ENCODE data around the gene PLXDC2.

Gene PLXDC2

DNA sequence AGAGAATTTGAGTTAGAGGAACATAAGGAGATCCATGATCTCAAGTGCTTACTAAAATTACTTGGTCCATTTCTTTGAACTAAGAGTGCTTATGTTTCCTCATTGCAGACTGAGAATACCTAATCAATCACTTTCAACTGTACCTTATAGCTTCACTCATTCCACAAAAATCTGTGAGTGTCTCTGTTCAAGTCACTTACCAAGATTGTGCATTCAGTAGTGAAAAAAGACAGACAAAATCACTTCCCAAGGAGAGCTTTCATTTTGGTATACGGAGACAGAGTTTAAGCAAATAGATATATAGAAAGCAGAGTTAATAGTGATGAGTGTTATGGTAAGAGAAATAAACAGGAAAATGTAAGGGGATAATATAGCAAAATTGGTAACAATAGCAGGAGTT lies 364.5 kb downstream of the PLXDC2 start:
- H3K4me3 ChIP-seq (ENCODE audit: low read depth, low read length) = no peak overlapping the region
- H3K27ac ChIP-seq (ENCODE audit: extremely low read depth, low read depth, low read length) = no peak overlapping the region
- ChIA-PET POLR2A (no interaction called here), CTCF (interaction anchor here (0.5 to 0.7 kb wide), 3 partner anchors 99 to 1709 kb away, joined by 3 to 4 read pairs (median 3); no protein-coding TSS in a partner anchor)
- H3K4me1 ChIP-seq (ENCODE audit: control insufficient read depth, insufficient read depth, low read length) = no peaks in the 10 kb centered on the region
- no peak for TF ChIP-seq OSR2 (tag by site-specific recombination; IDR thresholded peaks at IDR 0.05)
- TF ChIP-seq ZNF785 (tag by site-specific recombination; IDR thresholded peaks at IDR 0.05) = no peak
- no peak for TF ChIP-seq GLI4 (tag by site-specific recombination; IDR thresholded peaks at IDR 0.05)
- no peak for TF ChIP-seq ZFP41 (tag by site-specific recombination; IDR thresholded peaks at IDR 0.05; ENCODE audit: borderline replicate concordance)
- no peak for TF ChIP-seq ZNF449 (tag by site-specific recombination; IDR thresholded peaks at IDR 0.05)
- TF ChIP-seq IKZF3 (tag by site-specific recombination; IDR thresholded peaks at IDR 0.05) = no peak
- no peak for TF ChIP-seq ZNF121 (tag by site-specific recombination; IDR thresholded peaks at IDR 0.05)
- TF ChIP-seq ZNF19 (tag by site-specific recombination; IDR thresholded peaks at IDR 0.05; ENCODE audit: low read depth) = no peak
- no peak for TF ChIP-seq ZNF140 (tag by site-specific recombination; IDR thresholded peaks at IDR 0.05)
- TF ChIP-seq, protein P1, sequence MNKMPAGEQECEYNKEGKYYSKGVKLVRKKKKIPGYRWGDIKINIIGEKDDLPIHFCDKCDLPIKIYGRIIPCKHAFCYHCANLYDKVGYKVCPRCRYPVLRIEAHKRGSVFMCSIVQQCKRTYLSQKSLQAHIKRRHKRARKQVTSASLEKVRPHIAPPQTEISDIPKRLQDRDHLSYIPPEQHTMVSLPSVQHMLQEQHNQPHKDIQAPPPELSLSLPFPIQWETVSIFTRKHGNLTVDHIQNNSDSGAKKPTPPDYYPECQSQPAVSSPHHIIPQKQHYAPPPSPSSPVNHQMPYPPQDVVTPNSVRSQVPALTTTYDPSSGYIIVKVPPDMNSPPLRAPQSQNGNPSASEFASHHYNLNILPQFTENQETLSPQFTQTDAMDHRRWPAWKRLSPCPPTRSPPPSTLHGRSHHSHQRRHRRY (tag by site-specific recombination; IDR thresholded peaks at IDR 0.05) = no peak
- no peak for TF ChIP-seq SP7 (tag by site-specific recombination; IDR thresholded peaks at IDR 0.05)
- no peak for TF ChIP-seq PATZ1 (tag by site-specific recombination; IDR thresholded peaks at IDR 0.05)
- TF ChIP-seq, protein P2, sequence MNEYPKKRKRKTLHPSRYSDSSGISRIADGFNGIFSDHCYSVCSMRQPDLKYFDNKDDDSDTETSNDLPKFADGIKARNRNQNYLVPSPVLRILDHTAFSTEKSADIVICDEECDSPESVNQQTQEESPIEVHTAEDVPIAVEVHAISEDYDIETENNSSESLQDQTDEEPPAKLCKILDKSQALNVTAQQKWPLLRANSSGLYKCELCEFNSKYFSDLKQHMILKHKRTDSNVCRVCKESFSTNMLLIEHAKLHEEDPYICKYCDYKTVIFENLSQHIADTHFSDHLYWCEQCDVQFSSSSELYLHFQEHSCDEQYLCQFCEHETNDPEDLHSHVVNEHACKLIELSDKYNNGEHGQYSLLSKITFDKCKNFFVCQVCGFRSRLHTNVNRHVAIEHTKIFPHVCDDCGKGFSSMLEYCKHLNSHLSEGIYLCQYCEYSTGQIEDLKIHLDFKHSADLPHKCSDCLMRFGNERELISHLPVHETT (tag by site-specific recombination; IDR thresholded peaks at IDR 0.05) = no peak
- TF ChIP-seq ZNF707 (tag by site-specific recombination; IDR thresholded peaks at IDR 0.05) = no peak
- TF ChIP-seq ZNF280D (tag by site-specific recombination; IDR thresholded peaks at IDR 0.05) = no peak
- no peak for TF ChIP-seq ZNF394 (tag by site-specific recombination; IDR thresholded peaks at IDR 0.05; ENCODE audit: borderline replicate concordance)
- no peak for TF ChIP-seq ZBTB48 (tag by site-specific recombination; IDR thresholded peaks at IDR 0.05)
- no peak for TF ChIP-seq ZSCAN5A (tag by site-specific recombination; IDR thresholded peaks at IDR 0.05)
- no peak for TF ChIP-seq PRDM10 (tag by site-specific recombination; IDR thresholded peaks at IDR 0.05)
- no peaks in the 10 kb centered on the region for H3K36me3 ChIP-seq (ENCODE audit: control insufficient read depth in 2 of 2, insufficient read depth in 1 of 2, low read length in 2 of 2)
- no peaks in the 10 kb centered on the region for H3K9me3 ChIP-seq (ENCODE audit: control insufficient read depth, insufficient read depth, low read depth, low read length)
